HG03175 (cell line): Measurements from ENCODE around the gene ZFYVE21.

Source experiments
- ATAC-seq: cut with Tn5 transposase; IDR thresholded peaks from one replicate; pipeline ENCODE4 v1.9.1; 2021; ENCODE audit warnings: mild to moderate bottlenecking, moderate library complexity; ENCODE audit not compliant: unreplicated experiment

ZFYVE21 gene

GRCh38 chr14:103721334-103722120, 5.9 kb downstream of the ZFYVE21 start:
- no peak for ATAC-seq

DNA sequence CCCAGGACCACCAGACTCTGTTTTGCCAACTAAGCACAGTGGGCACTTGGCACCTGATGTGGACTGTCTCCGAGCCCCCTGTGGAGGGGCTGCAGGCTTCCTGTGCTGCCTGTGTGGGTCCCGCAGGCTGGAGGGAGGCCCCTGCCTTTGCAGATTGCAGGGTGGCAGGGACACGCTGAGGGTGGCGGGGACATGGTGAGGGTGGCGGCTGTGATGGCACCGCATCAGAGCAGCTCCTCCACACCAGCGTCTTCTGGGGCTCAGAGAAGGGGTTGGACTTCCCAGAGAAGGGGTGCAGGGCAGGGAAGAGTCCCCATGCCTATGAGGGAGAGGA, 8.1 kb downstream of the ZFYVE21 start:
- ATAC-seq: no peak

GRCh38 chr14:103724116-103724515, 8.5 kb downstream of the ZFYVE21 start:
- no peak for ATAC-seq

DNA sequence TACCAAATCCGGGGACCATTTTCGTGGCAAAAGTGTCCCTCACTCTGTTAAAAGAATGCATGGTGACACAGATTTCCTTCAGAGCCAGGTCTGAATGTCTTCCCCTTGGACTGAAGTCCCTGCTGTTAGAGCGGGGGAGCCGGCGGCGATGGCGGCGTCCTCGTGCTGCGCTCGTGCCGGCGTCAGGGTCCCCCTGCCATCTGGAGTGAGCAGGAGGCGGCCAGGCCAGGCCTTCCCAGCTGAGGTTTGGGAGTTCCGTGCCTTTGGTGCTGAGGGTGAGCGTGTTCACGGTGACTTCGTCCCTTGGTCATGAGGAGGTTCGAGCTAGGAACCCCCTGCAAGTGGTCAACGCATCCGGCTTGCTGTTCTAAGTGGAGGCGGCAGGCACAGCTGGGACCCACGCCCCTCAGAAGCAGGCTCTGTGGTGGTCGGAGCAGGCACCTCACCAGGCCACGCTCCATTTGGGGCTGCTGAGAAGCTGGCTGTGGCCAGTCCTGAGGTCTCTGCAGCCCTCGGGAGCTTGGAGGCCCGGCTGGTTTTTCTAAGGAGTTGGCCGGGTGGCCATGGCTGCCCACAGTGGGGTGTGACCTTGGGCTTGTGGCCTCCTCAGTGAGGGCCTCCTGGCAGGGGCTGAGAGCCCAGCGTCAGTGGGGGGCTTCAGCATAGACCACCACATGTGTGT, 9.5 kb downstream of the ZFYVE21 start:
- ATAC-seq: no peak

- no peak for ATAC-seq
Observed at GRCh38 chr14:103725739-103726395, 10.3 kb downstream of the ZFYVE21 start.

- ATAC-seq: no peak
Observed at GRCh38 chr14:103726474-103726873, 10.9 kb downstream of the ZFYVE21 start.

DNA sequence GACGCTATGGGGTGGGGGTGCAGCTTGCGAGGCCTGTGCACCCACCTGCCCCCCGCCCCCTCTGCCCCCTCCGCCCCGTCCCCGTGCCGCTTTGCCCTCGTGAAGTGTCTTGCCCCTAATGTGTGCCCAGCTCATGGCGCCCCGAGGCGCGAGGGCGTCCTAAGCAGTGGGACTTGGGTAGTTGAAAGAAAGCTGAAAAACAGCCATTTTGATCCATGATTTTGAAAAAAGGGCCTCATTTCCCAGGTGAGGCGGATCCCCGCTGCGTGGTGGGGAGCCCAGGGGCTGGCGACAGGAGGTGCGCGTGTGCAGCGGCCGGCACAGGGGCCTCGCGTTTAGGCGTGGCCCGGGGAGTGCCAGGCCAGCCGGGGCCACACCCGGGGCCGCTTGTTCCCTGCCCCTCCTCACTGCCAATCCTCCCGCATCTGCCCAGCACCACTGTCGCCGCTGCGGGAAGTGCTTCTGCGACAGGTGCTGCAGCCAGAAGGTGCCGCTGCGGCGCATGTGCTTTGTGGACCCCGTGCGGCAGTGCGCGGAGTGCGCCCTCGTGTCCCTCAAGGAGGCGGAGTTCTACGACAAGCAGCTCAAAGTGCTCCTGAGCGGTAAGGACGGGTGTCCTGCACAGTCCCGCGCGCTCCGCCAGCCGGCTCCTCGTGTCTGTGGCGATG, 11.8 kb downstream of the ZFYVE21 start:
- ATAC-seq: no peak

DNA sequence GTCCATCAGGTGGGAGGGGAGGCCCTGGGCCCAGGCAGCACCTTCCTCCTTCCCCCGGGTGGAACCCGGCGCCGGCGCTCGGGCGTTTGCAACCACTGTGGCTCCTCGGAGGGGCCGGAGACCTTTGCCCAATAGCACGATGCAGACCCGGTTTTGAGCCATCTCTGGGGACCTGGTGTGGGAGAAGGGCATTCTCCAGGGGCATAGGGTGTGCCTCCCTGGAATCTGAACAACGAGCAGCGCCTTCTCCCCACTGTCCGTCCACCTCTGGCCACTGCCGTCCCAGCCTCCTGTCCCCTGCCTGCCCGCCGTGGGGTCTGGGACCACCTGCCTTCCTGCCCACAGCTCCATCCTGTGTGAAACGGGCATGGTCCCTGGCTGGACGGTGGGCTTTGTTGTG, 12.5 kb downstream of the ZFYVE21 start:
- no peak for ATAC-seq

- no peak for ATAC-seq
Observed at GRCh38 chr14:103728721-103729120, 13.1 kb downstream of the ZFYVE21 start.

DNA sequence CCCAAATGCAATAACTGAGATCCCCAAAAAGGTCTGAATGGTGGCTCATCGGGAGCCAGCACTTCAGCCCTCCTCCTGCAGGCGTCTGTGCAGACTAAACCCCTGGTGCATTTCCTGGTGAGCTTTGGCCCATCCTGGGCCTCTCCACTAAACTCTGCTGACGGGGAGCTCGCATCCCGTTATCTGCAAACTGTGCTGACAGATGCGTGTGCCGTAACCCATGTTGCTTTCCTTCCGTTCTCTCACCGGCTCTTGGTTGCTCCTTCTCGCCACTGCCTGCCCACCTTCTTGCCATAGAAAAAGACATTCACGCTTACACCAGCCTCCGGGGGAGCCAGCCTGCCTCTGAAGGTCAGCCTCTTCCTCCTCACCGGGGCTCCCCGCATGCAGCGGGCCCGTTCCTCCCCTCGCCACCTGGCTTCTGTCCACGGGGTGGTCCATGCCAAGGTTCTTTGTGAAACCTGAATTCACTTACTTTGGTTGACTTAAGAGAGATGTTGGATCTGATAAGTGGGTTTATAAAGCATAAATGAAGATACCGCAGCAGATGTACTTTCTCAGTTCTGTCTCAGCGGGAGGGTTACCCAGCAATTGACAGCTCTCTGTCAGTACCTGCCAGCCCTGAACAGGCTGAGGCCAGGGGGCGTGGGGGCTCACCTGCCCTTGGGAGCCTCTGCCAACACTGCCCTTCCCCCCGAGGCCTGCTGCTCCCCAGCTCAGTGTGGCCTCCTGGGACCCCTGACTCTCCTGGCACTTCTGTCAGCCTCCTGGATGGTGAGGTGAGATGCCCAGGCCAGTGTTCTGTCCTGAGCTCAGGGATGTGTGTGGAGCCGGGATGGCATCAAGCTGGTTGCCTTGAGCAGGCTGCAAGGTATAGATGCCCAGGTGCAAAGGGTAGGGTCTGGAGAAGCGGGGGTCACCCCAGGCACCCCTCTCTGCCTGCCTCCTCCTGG, 14.2 kb downstream of the ZFYVE21 start:
- ATAC-seq: no peak

DNA sequence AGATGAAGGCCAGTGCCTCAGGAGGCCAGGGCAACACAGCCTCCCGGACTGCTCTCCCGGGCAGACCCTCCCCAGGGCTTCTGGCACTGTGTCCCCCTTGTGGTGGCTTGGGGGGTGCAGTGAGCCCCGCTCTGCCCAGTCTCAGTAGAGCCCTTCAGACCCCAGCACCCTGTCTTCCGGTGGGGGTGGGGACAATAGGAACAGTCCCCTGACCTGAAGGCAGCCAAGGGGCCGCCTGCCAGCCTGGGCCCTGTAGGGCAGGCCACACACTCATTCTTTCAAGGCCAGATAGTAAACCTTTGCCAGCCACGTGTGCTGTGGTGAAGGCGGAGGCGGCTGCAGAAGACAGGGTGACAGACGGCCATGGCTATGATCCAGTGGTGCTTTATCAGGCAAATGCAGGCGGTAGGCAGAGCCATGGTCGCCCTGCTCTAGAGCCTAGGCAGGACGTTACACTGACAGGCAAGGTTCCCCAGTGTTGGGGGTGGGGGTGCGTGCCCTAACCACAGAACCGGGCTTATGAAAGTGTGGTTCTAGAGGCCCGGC, 15.0 kb downstream of the ZFYVE21 start:
- ATAC-seq: no peak

DNA sequence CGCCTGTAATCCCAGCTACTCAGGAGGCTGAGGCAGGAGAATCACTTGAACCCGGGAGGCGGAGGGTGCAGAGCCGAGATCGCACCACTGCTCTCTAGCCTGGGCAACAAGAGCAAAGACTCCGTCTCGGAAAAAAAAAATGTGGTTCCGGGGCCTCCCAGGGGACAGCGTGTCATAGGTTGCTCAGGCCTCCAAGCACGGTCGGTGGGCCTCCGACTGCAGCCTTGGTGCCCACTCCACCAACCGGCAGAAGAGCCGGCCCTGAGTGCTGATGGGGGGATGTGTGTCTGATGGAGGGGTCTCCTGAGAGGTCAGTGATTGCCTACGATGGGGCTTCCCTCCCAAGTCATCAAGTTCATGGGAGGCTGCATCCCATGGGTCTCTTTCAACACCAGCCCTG, 15.9 kb downstream of the ZFYVE21 start:
- no peak for ATAC-seq

- ATAC-seq: no peak
Observed at GRCh38 chr14:103731916-103732867, 16.6 kb downstream of the ZFYVE21 start.

DNA sequence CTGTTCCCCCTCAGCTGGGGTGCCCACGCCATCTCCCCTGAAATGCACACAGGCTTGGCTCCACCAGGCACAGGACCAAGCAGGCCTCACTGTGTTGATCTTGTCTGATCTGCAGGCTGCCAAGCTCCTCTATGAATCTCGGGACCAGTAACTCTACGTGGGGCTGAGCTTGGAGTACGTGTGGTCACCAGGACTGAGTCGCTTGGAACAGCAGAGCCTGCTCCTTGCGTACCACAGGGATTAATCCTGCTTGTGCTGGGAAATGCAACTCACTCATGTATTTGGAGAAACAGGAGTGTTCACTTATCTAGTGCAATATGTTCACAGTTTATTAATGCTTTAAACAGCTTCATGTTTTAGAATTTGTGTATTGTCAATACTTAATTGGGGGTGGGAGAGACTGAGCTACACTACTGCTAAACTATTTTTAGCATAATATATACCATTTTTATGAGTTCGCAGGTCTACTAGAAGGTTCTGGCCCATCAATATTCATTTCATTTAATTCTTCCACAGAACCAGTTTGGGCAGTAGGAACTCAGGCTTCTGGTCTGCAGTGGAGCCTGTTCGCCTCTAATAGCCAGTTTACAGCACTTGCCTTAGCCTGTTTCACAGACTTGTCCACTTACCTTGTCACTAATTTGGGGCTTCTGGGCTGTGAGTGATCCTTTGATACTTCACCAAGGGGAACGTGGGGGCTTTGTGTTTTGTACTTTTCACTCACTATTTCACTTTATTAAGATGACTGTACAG, 17.4 kb downstream of the ZFYVE21 start:
- no peak for ATAC-seq

DNA sequence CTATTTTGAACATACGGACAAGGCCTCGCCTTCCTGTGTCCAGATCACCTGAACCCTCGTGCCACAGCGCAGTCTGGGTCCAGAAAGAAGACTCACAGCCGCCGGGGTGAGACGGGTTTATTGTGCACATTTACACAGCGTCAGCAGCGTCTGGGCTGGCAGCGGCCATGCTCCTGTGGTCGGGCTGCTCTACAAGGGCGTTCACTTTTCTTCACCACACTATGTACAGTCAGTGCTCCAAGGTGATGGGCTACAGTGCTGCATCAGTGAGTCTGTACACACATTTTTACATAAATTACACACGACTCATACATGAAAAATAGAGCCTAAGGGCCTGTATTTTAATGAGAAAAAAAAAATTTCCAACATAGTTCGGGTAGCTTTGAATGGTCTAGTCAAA, 18.0 kb downstream of the ZFYVE21 start:
- ATAC-seq: no peak

DNA sequence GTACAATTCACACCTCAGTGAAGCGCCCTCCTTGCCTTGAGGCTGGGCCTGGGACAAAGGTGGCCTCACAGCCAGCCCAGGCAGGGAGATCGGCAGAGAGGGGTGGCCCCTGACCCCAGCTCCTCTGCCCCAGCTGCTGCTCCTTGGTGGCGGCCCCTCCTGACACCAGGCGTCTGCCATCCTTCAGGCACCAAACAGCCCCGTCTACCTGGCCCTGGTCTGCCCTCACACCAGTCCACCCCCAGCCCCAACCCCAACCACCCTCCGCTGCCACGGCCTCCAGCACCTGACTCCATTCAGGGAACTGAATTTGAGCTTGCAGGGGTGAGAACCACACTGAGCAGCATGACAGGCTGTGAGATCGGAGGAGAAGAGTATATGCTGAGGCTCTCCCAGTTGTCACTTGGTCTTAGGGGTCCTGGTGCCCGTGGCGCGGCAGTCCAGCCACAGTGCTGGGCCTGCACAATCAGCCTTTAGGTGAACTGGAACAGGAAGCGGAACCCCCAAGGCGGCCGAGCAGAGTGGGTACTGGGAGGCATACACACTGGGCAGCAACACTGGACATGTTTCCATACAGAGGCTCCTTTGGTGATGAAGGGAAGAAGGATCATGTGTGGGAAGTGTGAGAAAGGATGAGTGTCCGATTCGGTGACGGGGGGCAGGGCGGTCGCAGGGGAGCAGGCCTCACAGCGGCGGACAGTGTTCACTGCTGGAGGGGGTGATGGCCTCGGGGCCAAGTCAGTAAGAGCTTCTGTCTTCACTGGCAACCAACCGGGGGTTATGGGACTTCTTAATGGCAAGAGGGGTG, 18.7 kb downstream of the ZFYVE21 start:
- no peak for ATAC-seq

DNA sequence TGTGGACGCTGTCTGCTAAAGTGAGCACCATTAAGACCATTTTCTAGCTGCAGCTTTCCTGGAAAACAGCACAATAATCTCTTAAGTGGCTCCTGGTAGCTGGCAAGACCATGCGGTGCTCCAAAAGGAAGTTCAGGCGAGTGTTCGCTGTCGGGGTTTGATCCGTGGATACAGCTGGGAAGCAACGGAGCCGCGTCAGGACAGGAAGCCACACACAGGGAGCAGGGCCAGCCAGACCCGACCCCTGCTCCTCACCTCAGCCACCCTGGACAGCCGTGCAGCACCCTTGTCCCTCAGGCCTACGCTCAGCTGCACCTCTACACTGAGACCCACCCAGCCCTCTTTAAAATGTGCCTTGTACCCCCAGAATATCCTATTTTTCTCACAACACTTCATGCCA, 19.4 kb downstream of the ZFYVE21 start:
- ATAC-seq: no peak

GRCh38 chr14:103735439-103735814, 19.8 kb downstream of the ZFYVE21 start:
- ATAC-seq: no peak
